Panc1 (cell line): ENCODE data around the gene CCT7.

Source experiments
- POLR2AphosphoS5 ChIP-seq: IDR thresholded peaks from 2 replicates; pipeline ENCODE4 v1.6.1; 2012; ENCODE audit warnings: mild to moderate bottlenecking, low read depth, low read length, moderate library complexity
- REST ChIP-seq, 2 experiments: IDR thresholded peaks; 2 replicates each; pipeline ENCODE4 v1.6.1; 2011 to 2012; ENCODE audit warnings: low read depth in 2 of 2, control low read depth in 1 of 2, low read length in 1 of 2, mild to moderate bottlenecking in 1 of 2, moderate library complexity in 1 of 2; ENCODE audit not compliant: insufficient read depth in 1 of 2
- TCF7L2 ChIP-seq: IDR thresholded peaks from 2 replicates; pipeline ENCODE4 v1.6.1; 2011; ENCODE audit warnings: mild to moderate bottlenecking, low read depth, low read length, inconsistent platforms
- TF ChIP-seq, protein P1 (sequence below): fragments of 450-650 bp; IDR thresholded peaks from 2 replicates; pipeline ENCODE4 v1.5.1; 2017; ENCODE audit warnings: mild to moderate bottlenecking

GRCh38 chr2:73187549-73187948 is 46.6 kb upstream of the CCT7 start:
- TF ChIP-seq POLR2AphosphoS5 (no peak), TCF7L2 (no peak), REST (IDR thresholded peaks at IDR 0.05; ENCODE audit: insufficient read depth in 1 of 2, low read depth in 2 of 2, low read length in 1 of 2) (no peak)
- TF ChIP-seq, protein P1, sequence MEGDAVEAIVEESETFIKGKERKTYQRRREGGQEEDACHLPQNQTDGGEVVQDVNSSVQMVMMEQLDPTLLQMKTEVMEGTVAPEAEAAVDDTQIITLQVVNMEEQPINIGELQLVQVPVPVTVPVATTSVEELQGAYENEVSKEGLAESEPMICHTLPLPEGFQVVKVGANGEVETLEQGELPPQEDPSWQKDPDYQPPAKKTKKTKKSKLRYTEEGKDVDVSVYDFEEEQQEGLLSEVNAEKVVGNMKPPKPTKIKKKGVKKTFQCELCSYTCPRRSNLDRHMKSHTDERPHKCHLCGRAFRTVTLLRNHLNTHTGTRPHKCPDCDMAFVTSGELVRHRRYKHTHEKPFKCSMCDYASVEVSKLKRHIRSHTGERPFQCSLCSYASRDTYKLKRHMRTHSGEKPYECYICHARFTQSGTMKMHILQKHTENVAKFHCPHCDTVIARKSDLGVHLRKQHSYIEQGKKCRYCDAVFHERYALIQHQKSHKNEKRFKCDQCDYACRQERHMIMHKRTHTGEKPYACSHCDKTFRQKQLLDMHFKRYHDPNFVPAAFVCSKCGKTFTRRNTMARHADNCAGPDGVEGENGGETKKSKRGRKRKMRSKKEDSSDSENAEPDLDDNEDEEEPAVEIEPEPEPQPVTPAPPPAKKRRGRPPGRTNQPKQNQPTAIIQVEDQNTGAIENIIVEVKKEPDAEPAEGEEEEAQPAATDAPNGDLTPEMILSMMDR = no peak
